Coronary artery (tissue), 2 donors: Measurements from ENCODE around the gene CACYBP.
A peak's percentile ranks its signal among the peaks of the same experiment; 100 is the strongest.

ENCODE experiments used
- DNase-seq: peaks from one replicate; pipeline ENCODE4 v3.0.0-alpha.2; 2017; ENCODE audit warnings: low spot score
- H3K27ac ChIP-seq, 2 donors: fragments of 200-600 bp; sonication (generic); one replicate each; pipeline ENCODE4 v1.5.1; 2016 to 2019
- H3K4me3 ChIP-seq: fragments of 200-600 bp; sonication (generic); 2 replicates; pipeline ENCODE4 v1.5.1; 2016; ENCODE audit warnings: mild to moderate bottlenecking, moderate library complexity
- TF ChIP-seq, protein P1 (sequence below): fragments of 200-600 bp; sonication (generic); IDR thresholded peaks from one replicate; pipeline ENCODE4 v1.5.1; 2019; ENCODE audit warnings: antibody characterized with exemption

The CACYBP gene

GRCh38 chr1:174988986-174989385 is 10.8 kb upstream of the CACYBP start:
- Histone ChIP-seq H3K27ac (no peak overlapping the region), H3K4me3 (no peak overlapping the region)
- TF ChIP-seq, protein P1, sequence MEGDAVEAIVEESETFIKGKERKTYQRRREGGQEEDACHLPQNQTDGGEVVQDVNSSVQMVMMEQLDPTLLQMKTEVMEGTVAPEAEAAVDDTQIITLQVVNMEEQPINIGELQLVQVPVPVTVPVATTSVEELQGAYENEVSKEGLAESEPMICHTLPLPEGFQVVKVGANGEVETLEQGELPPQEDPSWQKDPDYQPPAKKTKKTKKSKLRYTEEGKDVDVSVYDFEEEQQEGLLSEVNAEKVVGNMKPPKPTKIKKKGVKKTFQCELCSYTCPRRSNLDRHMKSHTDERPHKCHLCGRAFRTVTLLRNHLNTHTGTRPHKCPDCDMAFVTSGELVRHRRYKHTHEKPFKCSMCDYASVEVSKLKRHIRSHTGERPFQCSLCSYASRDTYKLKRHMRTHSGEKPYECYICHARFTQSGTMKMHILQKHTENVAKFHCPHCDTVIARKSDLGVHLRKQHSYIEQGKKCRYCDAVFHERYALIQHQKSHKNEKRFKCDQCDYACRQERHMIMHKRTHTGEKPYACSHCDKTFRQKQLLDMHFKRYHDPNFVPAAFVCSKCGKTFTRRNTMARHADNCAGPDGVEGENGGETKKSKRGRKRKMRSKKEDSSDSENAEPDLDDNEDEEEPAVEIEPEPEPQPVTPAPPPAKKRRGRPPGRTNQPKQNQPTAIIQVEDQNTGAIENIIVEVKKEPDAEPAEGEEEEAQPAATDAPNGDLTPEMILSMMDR = no peak
- DNase-seq = no peak

- no peak for DNase-seq
- Histone ChIP-seq H3K4me3 (peak overlapping the region; percentile 66), H3K27ac (peak overlapping the region in 1 of 2 donors; percentile 67)
- TF ChIP-seq, protein P1 = no peak
These were observed 10.1 kb upstream of the CACYBP start for GRCh38 chr1:174989536-174990220.

DNA sequence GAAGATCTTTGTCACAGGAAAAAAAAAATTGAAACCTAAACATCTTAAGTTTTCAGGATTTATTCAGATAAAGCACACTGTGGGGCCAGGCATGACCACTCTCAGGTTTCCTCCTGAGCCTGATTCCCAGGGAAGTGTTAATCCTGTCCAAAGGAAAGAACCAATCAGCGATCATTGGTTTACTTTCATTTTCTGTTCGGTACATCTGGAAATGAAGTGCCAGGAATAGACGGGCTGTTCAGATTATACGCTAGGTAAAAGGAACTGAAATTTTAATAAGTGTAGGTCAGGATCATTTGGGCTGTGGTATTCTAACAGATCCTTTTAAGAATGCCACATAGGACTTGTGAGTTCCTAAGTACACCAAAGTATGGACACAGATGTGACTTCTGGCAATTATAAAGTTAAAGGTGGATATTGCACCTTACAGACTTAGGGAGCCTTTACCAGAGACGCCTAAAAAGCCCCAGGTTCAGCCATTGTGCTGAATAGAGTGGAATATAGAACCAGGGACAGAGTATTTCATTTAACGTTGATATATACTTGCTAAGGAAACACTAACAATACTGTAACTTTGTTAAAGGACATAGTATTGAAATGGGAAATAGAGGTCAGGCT is 9.3 kb upstream of the CACYBP start:
- DNase-seq = no peak
- TF ChIP-seq, protein P1 = no peak
- H3K4me3 ChIP-seq = peak overlapping the region; percentile 66
- peak overlapping the region; percentile 53 to 78 for H3K27ac ChIP-seq

- DNase-seq = no peak
- TF ChIP-seq, protein P1 = no peak
- H3K27ac ChIP-seq = no peak overlapping the region
- H3K4me3 ChIP-seq = no peak overlapping the region
These were observed 8.3 kb upstream of the CACYBP start for GRCh38 chr1:174991473-174991872.

GRCh38 chr1:174995121-174995520 is 4.6 kb upstream of the CACYBP start:
- DNase-seq = no peak
- TF ChIP-seq, protein P1 = no peak
- Histone ChIP-seq H3K4me3 (no peak overlapping the region), H3K27ac (no peak overlapping the region)

GRCh38 chr1:174995916-174996315 is 3.8 kb upstream of the CACYBP start:
- DNase-seq = no peak
- Histone ChIP-seq H3K4me3 (no peak overlapping the region), H3K27ac (no peak overlapping the region)
- TF ChIP-seq, protein P1 = no peak

GRCh38 chr1:174996476-174996875 is 3.3 kb upstream of the CACYBP start:
- no peak for DNase-seq
- Histone ChIP-seq H3K27ac (no peak overlapping the region), H3K4me3 (no peak overlapping the region)
- TF ChIP-seq, protein P1 = no peak
